ENCODE data around the gene SPATA4.

Gene SPATA4

GRCh38 chr4:176189891-176190795 lies 5.2 kb downstream of the SPATA4 start:
- DNase-seq (ENCODE audit: low spot score) = no peak

DNA sequence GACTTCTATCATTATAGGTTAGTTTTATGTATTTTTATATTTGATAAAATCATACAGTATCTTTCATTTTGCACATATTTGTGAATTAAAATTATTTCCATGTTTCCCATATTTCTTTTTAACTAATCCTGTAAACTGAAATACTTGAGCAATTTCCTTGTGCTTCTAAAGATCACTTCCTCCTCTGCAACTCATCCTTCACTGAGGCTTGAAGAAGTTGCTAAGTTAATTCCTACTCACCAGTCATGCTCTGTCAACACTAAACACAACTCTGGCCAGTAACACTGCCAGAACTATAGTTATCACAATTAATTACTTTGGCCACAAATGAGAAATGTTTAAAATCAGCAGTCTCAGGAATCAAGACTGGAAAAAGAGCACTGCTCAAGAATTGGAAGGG lies 6.7 kb downstream of the SPATA4 start:
- no peak for DNase-seq (ENCODE audit: low spot score)

DNA sequence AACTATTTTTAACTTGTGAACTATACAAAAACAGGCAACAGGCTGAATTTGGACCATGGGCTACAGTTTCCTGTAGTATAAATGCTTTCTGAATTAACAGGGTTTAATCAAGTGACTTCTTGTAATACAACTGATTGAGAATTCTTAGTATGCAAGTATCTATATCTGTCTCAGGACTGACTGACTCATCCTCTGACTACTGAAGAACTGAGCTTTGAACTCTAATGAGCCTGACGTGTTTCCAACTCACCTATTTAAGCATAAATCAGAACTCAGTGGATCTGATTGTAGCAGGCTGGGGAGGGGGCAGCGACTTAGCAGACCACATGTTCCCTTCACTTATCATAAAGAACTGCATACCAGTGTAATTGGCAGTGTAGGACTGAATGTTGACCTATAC lies 7.8 kb downstream of the SPATA4 start:
- DNase-seq (ENCODE audit: low spot score) = peak; percentile 9

GRCh38 chr4:176186671-176187395 lies 8.6 kb downstream of the SPATA4 start:
- no peak for DNase-seq (ENCODE audit: low spot score)

GRCh38 chr4:176186067-176186466 lies 9.3 kb downstream of the SPATA4 start:
- DNase-seq (ENCODE audit: low spot score) = no peak

- peak; percentile 58 for DNase-seq (ENCODE audit: low spot score)
Measured at GRCh38 chr4:176185051-176185450, 10.3 kb downstream of the SPATA4 start.

- DNase-seq (ENCODE audit: low spot score) = no peak
Measured at GRCh38 chr4:176163041-176163440, 32.3 kb downstream of the SPATA4 start.

DNA sequence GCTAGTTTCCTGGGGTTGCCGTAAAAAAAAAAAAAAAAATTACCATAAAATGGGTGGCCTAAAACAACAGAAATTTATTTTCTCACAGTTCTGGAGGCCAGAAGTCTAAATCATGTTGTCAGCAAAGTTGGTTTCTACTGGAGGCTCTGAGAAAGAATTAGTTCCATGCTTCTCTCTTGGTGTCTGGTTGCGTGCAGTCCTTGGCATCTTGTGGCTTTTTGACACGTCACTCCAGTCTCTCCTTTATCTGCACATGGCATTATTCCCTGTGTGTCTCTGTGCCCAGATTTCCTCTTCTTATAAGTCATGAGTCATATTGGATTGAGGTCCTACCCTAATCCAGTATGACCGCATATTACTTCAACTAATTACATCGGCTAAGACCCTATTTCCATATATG lies 38.7 kb downstream of the SPATA4 start:
- no peak for DNase-seq (ENCODE audit: low spot score)

- DNase-seq (ENCODE audit: low spot score) = no peak
Measured at GRCh38 chr4:176153124-176153523, 42.3 kb downstream of the SPATA4 start.

- DNase-seq (ENCODE audit: low spot score) = no peak
Measured at GRCh38 chr4:176150704-176151103, 44.7 kb downstream of the SPATA4 start.

DNA sequence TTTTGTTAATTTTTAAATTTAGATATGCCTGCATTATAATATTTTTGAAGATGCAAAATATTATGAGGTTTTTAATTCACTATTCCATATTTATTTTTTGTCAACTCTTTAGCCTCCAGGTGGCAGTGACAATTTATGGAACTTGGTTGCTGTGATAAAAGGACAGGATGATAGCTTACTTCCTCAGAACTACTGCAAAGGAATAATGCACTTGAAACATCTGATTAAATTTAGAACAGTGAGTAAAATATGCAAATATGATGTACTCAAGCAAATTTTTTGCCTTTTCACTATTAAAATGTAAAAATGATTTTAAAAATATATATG lies 45.1 kb downstream of the SPATA4 start:
- peak; percentile 6 for DNase-seq (ENCODE audit: low spot score)

GRCh38 chr4:176149680-176150355 lies 45.6 kb downstream of the SPATA4 start:
- peak; percentile 3 for DNase-seq (ENCODE audit: low spot score)

GRCh38 chr4:176142253-176142652 lies 53.1 kb downstream of the SPATA4 start:
- no peak for DNase-seq (ENCODE audit: low spot score)

- DNase-seq (ENCODE audit: low spot score) = no peak
Measured at GRCh38 chr4:176139518-176139917, 55.9 kb downstream of the SPATA4 start.

DNA sequence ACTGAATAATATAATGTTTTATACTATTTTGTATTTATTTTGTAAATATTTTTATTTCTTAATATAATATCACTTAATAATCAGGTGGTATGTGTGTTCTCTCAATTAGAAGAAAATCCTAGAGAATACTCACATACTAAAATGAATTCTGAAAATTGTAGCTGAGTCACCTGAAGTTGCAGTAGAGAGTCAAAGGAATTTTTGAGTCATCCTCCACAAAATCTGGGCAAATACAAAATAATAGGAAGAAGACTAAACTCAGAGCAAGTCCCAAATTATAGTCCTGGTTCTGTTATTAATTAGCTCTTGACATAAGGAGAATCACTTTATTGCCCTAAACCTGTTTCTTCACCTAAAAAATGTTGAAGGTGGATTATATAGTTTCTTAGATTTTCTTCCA lies 57.8 kb downstream of the SPATA4 start:
- DNase-seq (ENCODE audit: low spot score) = peak; percentile 7

DNA sequence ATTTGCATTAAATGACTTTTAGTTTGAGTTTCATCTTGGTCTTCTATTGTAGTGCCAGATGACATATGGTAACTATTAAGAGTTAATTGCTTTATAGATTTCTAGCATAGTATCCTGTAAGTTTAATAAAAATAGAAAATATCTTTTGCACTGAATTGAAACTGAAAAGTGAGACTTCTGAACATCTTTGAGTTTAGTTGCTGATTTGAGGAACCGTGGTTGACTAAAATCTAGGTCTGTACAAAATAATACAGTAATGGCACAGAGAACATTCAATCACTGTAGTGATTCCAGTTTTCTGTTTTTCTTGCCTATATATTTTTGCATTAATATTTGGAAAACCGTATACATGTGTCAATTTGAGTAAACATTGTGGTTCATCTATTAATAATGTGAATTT lies 60.7 kb downstream of the SPATA4 start:
- no peak for DNase-seq (ENCODE audit: low spot score)

Data from AG08396 (cell line).